GM23338 (cell line): ENCODE results near the gene CBFA2T3. TPM values are rescaled to one million over a fixed set of nuclear protein-coding genes. Genes with fewer than 3 reads are reported as not detected.

Experiments
- ATAC-seq: fragments of 200-7000 bp; cut with Tn5 transposase; 3 replicates; pipeline ENCODE4 v1.9.1; 2020
- DNase-seq: peaks from one replicate; pipeline ENCODE4 v3.0.0-alpha.2; 2015; ENCODE audit warnings: low spot score
- H2AFZ ChIP-seq: fragments of 200-600 bp; sonication (generic); 2 replicates; pipeline ENCODE4 v1.8.0; 2016; ENCODE audit warnings: antibody characterized with exemption, mild to moderate bottlenecking, moderate library complexity
- H3F3A ChIP-seq: fragments of 200-600 bp; sonication (generic); replicated peaks from 2 replicates; pipeline ENCODE4 v1.8.0; 2017; ENCODE audit warnings: antibody characterized with exemption, mixed run types, low read depth
- H3K27ac ChIP-seq: fragments of 200-600 bp; sonication (generic); 2 replicates; pipeline ENCODE4 v1.6.1; 2016; ENCODE audit warnings: low read depth
- H3K27me3 ChIP-seq: fragments of 200-600 bp; sonication (generic); 2 replicates; pipeline ENCODE4 v1.8.0; 2016; ENCODE audit warnings: mild to moderate bottlenecking, mixed run types, moderate library complexity; ENCODE audit not compliant: insufficient read depth
- H3K36me3 ChIP-seq: fragments of 200-600 bp; sonication (generic); 2 replicates; pipeline ENCODE4 v1.8.0; 2016; ENCODE audit warnings: mild to moderate bottlenecking; ENCODE audit not compliant: insufficient read depth
- H3K4me1 ChIP-seq: fragments of 200-600 bp; sonication (generic); 2 replicates; pipeline ENCODE4 v1.8.0; 2016; ENCODE audit warnings: mild to moderate bottlenecking, moderate library complexity; ENCODE audit not compliant: insufficient read depth
- H3K4me2 ChIP-seq: fragments of 200-600 bp; sonication (generic); 2 replicates; pipeline ENCODE4 v1.7.1; 2017; ENCODE audit warnings: mixed run types
- H3K4me3 ChIP-seq: fragments of 200-600 bp; sonication (generic); 2 replicates; pipeline ENCODE4 v1.6.1; 2016; ENCODE audit warnings: mixed run types
- H3K79me2 ChIP-seq: fragments of 200-600 bp; sonication (generic); replicated peaks from 2 replicates; pipeline ENCODE4 v1.8.0; 2017; ENCODE audit warnings: mild to moderate bottlenecking; ENCODE audit not compliant: insufficient read depth
- H3K9me2 ChIP-seq: fragments of 200-600 bp; sonication (generic); 2 replicates; pipeline ENCODE4 v1.8.0; 2017; ENCODE audit not compliant: insufficient read depth
- H4K20me1 ChIP-seq: fragments of 200-600 bp; sonication (generic); replicated peaks from 2 replicates; pipeline ENCODE4 v1.8.0; 2017; ENCODE audit warnings: mild to moderate bottlenecking; ENCODE audit not compliant: insufficient read depth
- H3K27ac Mint-ChIP-seq: 2 replicates; pipeline ENCODE4 v1.8.0; 2020; ENCODE audit warnings: inconsistent platforms, mild to moderate bottlenecking, moderate library complexity, mixed read lengths
- H3K27me3 Mint-ChIP-seq: 3 replicates; pipeline ENCODE4 v1.8.0; 2022; ENCODE audit warnings: low read depth, mild to moderate bottlenecking, moderate library complexity, mixed read lengths, inconsistent platforms; ENCODE audit not compliant: insufficient read depth, poor library complexity
- H3K36me3 Mint-ChIP-seq: 3 replicates; pipeline ENCODE4 v1.8.0; 2021; ENCODE audit warnings: low read depth, mild to moderate bottlenecking, inconsistent platforms, moderate library complexity, mixed read lengths
- H3K4me1 Mint-ChIP-seq: 3 replicates; pipeline ENCODE4 v1.8.0; 2020; ENCODE audit warnings: mild to moderate bottlenecking, inconsistent platforms, mixed read lengths
- H3K4me3 Mint-ChIP-seq: 3 replicates; pipeline ENCODE4 v1.8.0; 2021; ENCODE audit warnings: moderate library complexity, mild to moderate bottlenecking, inconsistent platforms, mixed read lengths
- H3K9me3 Mint-ChIP-seq: 3 replicates; pipeline ENCODE4 v1.8.0; 2020; ENCODE audit warnings: moderate library complexity, mild to moderate bottlenecking, inconsistent platforms, mixed read lengths
- CREB1 ChIP-seq: fragments of 250-450 bp; sonication (Bioruptor Pico); IDR thresholded peaks from 2 replicates; pipeline ENCODE4 v1.5.0; 2020; ENCODE audit warnings: low read depth, mild to moderate bottlenecking, moderate library complexity
- EZH2phosphoT487 ChIP-seq: fragments of 200-600 bp; sonication (generic); IDR thresholded peaks from one replicate; pipeline ENCODE4 v1.8.1; 2018; ENCODE audit warnings: antibody characterized with exemption; ENCODE audit not compliant: unreplicated experiment
- JUNB ChIP-seq: IDR thresholded peaks from one replicate; pipeline ENCODE4 v1.6.1; 2016; ENCODE audit warnings: antibody characterized with exemption; ENCODE audit not compliant: unreplicated experiment
- NANOG ChIP-seq: IDR thresholded peaks from 2 replicates; pipeline ENCODE4 v1.6.1; 2016; ENCODE audit warnings: antibody characterized with exemption, borderline replicate concordance
- POLR2AphosphoS5 ChIP-seq: IDR thresholded peaks from 2 replicates; pipeline ENCODE4 v1.6.1; 2016; ENCODE audit warnings: antibody characterized with exemption, low read depth
- polyA plus RNA-seq: library from polyadenylated mRNA; unstranded; fragments of >200 nt; fragmentation: Nextera tagmentation; extraction: Ambion mirVana; gene quantifications from 2 replicates; pipeline ENCODE4 v1.2.1, GENCODE V29; 2016
- total RNA-seq: library from RNA; depleted of rRNA; stranded (reverse); fragments of >200 nt; shearing (Covaris generic); gene quantifications from 2 replicates; pipeline ENCODE4 v1.2.3, GENCODE V29; 2014
- TF ChIP-seq, protein P1 (sequence below): fragments of 250-450 bp; sonication (Bioruptor Pico); IDR thresholded peaks from 2 replicates; pipeline ENCODE4 v1.5.0; 2020; ENCODE audit warnings: mild to moderate bottlenecking, moderate library complexity

The CBFA2T3 gene
- total and polyA plus RNA-seq, 2 experiments from 2014 or later, result 0.87 to 1.5 TPM

DNA sequence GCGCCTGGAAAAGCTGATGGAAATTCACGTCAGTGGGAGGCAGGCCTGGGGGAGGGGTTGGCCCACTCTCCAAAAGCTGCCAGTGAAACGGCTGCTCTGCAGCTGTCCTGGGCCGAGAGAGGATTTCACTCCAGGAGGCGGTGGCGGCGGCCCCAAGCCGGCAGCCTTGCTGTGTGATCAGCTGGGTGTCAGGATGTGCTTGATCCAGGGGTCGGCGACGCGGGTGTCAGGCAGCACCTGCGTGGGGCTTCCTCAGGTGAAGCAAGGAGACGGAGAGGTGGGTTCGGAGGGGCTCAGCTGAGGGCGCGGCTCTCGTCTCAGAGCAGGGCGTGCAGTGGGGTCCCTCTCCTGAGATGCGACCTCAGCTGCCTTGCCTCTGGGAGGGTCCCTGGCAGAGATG lies 7.0 kb downstream of the CBFA2T3 start:
- H4K20me1 ChIP-seq, result no peaks in the 10 kb centered on the region
- H2AFZ ChIP-seq, result no peak overlapping the region
- H3K9me3 Mint-ChIP-seq, result peaks cover 1% of the 10 kb centered on the region; the same call in 1 of the 3 replicates
- no peaks in the 10 kb centered on the region for H3K4me1 ChIP-seq
- no peak overlapping the region for H3K4me3 ChIP-seq
- no peak overlapping the region for H3K27ac ChIP-seq
- H3K36me3 ChIP-seq, result no peaks in the 10 kb centered on the region
- ATAC-seq (no peak), DNase-seq (no peak)
- no peaks in the 10 kb centered on the region for H3F3A ChIP-seq
- H3K4me2 ChIP-seq, result no peak overlapping the region
- no peaks in the 10 kb centered on the region for H3K36me3 Mint-ChIP-seq
- no peaks in the 10 kb centered on the region for H3K79me2 ChIP-seq
- TF ChIP-seq, protein P1, sequence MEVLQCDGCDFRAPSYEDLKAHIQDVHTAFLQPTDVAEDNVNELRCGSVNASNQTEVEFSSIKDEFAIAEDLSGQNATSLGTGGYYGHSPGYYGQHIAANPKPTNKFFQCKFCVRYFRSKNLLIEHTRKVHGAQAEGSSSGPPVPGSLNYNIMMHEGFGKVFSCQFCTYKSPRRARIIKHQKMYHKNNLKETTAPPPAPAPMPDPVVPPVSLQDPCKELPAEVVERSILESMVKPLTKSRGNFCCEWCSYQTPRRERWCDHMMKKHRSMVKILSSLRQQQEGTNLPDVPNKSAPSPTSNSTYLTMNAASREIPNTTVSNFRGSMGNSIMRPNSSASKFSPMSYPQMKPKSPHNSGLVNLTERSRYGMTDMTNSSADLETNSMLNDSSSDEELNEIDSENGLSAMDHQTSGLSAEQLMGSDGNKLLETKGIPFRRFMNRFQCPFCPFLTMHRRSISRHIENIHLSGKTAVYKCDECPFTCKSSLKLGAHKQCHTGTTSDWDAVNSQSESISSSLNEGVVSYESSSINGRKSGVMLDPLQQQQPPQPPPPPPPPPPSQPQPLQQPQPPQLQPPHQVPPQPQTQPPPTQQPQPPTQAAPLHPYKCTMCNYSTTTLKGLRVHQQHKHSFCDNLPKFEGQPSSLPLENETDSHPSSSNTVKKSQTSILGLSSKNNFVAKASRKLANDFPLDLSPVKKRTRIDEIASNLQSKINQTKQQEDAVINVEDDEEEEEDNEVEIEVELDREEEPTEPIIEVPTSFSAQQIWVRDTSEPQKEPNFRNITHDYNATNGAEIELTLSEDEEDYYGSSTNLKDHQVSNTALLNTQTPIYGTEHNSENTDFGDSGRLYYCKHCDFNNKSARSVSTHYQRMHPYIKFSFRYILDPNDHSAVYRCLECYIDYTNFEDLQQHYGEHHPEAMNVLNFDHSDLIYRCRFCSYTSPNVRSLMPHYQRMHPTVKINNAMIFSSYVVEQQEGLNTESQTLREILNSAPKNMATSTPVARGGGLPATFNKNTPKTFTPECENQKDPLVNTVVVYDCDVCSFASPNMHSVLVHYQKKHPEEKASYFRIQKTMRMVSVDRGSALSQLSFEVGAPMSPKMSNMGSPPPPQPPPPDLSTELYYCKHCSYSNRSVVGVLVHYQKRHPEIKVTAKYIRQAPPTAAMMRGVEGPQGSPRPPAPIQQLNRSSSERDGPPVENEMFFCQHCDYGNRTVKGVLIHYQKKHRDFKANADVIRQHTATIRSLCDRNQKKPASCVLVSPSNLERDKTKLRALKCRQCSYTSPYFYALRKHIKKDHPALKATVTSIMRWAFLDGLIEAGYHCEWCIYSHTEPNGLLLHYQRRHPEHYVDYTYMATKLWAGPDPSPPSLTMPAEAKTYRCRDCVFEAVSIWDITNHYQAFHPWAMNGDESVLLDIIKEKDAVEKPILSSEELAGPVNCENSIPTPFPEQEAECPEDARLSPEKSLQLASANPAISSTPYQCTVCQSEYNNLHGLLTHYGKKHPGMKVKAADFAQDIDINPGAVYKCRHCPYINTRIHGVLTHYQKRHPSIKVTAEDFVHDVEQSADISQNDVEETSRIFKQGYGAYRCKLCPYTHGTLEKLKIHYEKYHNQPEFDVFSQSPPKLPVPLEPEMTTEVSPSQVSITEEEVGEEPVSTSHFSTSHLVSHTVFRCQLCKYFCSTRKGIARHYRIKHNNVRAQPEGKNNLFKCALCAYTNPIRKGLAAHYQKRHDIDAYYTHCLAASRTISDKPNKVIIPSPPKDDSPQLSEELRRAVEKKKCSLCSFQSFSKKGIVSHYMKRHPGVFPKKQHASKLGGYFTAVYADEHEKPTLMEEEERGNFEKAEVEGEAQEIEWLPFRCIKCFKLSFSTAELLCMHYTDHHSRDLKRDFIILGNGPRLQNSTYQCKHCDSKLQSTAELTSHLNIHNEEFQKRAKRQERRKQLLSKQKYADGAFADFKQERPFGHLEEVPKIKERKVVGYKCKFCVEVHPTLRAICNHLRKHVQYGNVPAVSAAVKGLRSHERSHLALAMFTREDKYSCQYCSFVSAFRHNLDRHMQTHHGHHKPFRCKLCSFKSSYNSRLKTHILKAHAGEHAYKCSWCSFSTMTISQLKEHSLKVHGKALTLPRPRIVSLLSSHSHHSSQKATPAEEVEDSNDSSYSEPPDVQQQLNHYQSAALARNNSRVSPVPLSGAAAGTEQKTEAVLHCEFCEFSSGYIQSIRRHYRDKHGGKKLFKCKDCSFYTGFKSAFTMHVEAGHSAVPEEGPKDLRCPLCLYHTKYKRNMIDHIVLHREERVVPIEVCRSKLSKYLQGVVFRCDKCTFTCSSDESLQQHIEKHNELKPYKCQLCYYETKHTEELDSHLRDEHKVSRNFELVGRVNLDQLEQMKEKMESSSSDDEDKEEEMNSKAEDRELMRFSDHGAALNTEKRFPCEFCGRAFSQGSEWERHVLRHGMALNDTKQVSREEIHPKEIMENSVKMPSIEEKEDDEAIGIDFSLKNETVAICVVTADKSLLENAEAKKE, result no peak
- no peak for TF ChIP-seq EZH2phosphoT487
- H3K27ac Mint-ChIP-seq, result no peak overlapping the region
- no peaks in the 10 kb centered on the region for H3K4me1 Mint-ChIP-seq
- peaks cover 7% of the 10 kb centered on the region for H3K27me3 Mint-ChIP-seq
- no peaks in the 10 kb centered on the region for H3K27me3 ChIP-seq
- H3K9me2 ChIP-seq, result no peaks in the 10 kb centered on the region
- H3K4me3 Mint-ChIP-seq, result no peak overlapping the region

DNA sequence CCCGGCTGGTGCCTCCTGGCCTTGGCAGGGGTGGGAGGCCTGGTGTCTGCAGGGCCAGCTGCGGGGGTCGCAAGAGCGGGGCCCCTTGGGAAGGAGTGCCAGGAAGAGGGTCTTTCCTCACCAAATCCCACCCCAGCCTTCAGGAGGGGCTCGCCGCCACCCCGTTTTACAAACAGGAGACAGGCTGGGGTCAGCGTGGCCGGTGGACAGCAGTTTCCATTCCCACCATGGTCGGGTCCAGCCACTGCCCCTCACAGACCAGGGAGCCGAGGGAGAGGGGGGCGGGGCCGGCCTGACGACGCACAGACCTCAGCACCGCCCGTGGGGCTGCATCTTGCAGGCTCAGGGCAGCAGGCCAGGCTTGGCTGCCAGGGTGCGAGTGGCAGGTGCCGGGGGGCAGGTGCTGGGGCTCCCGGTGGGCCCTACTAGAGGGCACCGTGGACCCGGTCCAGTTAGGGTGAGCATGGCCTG lies 7.6 kb downstream of the CBFA2T3 start:
- no peaks in the 10 kb centered on the region for H3K4me1 ChIP-seq
- H3K36me3 ChIP-seq, result no peaks in the 10 kb centered on the region
- H3K79me2 ChIP-seq, result no peaks in the 10 kb centered on the region
- Mint-ChIP-seq H3K27me3 (peaks cover 6% of the 10 kb centered on the region), H3K36me3 (no peaks in the 10 kb centered on the region), H3K4me1 (no peaks in the 10 kb centered on the region), H3K9me3 (no peaks in the 10 kb centered on the region), H3K27ac (no peak overlapping the region), H3K4me3 (no peak overlapping the region)
- no peak overlapping the region for H3K27ac ChIP-seq
- H4K20me1 ChIP-seq, result no peaks in the 10 kb centered on the region
- H3K4me2 ChIP-seq, result no peak overlapping the region
- ATAC-seq (peak; percentile 25), DNase-seq (no peak)
- no peaks in the 10 kb centered on the region for H3K27me3 ChIP-seq
- no peak overlapping the region for H2AFZ ChIP-seq
- H3F3A ChIP-seq, result no peaks in the 10 kb centered on the region
- H3K4me3 ChIP-seq, result no peak overlapping the region
- no peaks in the 10 kb centered on the region for H3K9me2 ChIP-seq
- no peak for TF ChIP-seq POLR2AphosphoS5
- no peak for TF ChIP-seq NANOG
- no peak for TF ChIP-seq JUNB
- TF ChIP-seq, protein P1, result no peak
- TF ChIP-seq CREB1, result no peak
- TF ChIP-seq EZH2phosphoT487, result no peak
